LNCaP clone FGC (cell line): ENCODE results near the gene TBC1D25.

ENCODE experiments used
- DNase-seq: peaks from one replicate; pipeline ENCODE4 v3.0.0-alpha.2; 2011; ENCODE audit warnings: low read depth
- H3K4me3 ChIP-seq: 2 replicates; pipeline ENCODE4 v1.5.1; 2011; ENCODE audit warnings: mild to moderate bottlenecking, low read depth, low read length, control low read depth
- TF ChIP-seq, protein P1 (sequence below): IDR thresholded peaks from 2 replicates; pipeline ENCODE4 v1.5.1; 2012; ENCODE audit warnings: mild to moderate bottlenecking; ENCODE audit not compliant: control insufficient read depth, insufficient read depth; ENCODE audit errors: extremely low read depth

The TBC1D25 gene

DNA sequence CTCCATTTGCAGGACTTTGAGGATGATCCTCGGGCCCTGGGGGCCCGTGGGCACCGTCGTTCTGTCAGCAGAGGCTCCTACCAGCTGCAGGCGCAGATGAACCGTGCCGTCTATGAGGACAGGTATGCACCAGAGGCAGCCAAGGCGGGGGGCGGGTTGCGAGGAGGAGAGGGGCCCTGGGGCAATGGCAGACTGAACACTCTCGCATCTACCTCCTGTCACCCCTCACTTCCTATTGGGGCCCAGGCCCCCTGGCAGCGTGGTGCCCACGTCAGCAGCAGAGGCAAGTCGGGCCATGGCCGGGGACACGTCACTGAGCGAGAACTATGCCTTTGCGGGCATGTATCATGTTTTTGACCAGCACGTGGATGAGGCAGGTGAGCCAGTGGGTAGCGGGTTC is 59.8 kb downstream of the TBC1D25 start:
- DNase-seq, result no peak
- TF ChIP-seq, protein P1, sequence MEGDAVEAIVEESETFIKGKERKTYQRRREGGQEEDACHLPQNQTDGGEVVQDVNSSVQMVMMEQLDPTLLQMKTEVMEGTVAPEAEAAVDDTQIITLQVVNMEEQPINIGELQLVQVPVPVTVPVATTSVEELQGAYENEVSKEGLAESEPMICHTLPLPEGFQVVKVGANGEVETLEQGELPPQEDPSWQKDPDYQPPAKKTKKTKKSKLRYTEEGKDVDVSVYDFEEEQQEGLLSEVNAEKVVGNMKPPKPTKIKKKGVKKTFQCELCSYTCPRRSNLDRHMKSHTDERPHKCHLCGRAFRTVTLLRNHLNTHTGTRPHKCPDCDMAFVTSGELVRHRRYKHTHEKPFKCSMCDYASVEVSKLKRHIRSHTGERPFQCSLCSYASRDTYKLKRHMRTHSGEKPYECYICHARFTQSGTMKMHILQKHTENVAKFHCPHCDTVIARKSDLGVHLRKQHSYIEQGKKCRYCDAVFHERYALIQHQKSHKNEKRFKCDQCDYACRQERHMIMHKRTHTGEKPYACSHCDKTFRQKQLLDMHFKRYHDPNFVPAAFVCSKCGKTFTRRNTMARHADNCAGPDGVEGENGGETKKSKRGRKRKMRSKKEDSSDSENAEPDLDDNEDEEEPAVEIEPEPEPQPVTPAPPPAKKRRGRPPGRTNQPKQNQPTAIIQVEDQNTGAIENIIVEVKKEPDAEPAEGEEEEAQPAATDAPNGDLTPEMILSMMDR, result no peak
- H3K4me3 ChIP-seq, result no peak overlapping the region

DNA sequence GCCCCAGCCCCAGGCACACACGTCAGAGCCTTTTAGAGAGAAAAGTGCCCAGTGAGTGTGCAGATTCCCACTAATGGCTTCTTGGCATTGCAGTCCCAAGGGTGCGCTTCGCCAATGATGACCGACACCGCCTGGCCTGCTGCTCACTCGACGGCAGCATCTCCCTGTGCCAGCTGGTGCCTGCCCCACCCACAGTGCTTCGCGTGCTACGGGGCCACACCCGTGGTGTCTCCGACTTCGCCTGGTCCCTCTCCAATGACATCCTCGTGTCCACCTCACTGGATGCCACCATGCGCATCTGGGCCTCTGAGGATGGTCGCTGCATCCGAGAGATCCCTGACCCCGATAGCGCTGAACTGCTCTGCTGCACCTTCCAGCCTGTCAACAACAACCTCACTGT is 60.7 kb downstream of the TBC1D25 start:
- no peak overlapping the region for H3K4me3 ChIP-seq
- TF ChIP-seq, protein P1, result no peak
- no peak for DNase-seq

DNA sequence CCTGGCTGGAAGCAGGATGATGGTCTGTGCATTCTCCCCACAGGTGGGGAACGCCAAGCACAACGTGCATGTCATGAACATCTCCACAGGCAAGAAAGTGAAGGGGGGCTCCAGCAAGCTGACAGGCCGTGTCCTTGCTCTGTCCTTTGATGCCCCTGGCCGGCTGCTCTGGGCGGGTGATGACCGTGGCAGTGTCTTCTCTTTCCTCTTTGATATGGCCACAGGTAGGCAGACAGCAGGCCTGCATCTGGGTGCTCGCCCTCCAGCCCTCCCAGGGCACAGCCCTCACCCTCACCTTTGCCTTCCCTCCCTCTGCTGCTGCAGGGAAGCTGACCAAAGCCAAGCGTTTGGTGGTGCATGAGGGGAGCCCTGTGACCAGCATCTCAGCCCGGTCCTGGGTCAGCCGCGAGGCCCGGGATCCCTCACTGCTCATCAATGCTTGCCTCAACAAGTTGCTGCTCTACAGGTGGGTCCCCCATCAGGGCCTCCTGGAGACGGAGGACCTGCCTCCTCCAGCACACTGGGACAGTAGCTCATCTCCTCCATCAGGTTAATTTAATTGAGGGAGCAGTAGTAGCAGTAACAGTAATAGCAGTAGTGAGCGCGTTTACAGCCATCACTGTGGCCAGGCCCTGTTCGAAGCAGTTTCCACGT is 62.4 kb downstream of the TBC1D25 start:
- TF ChIP-seq, protein P1, result no peak
- no peak overlapping the region for H3K4me3 ChIP-seq
- DNase-seq, result no peak

DNA sequence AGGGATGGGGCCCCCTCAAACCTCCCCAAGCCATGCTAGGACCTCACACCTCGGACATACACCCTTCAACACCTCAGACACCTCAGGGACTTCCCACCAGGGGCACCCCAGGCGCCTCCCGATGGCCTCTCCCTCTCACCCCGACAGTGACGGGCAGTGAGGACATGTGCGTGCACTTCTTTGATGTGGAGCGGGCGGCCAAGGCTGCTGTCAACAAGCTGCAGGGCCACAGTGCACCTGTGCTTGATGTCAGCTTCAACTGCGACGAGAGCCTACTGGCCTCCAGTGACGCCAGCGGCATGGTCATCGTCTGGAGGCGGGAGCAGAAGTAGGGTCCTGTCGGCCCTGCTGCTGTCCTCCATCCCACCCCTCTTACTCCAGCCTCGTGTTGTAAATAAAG is 65.2 kb downstream of the TBC1D25 start:
- TF ChIP-seq, protein P1, result no peak
- no peak for DNase-seq
- no peak overlapping the region for H3K4me3 ChIP-seq

DNA sequence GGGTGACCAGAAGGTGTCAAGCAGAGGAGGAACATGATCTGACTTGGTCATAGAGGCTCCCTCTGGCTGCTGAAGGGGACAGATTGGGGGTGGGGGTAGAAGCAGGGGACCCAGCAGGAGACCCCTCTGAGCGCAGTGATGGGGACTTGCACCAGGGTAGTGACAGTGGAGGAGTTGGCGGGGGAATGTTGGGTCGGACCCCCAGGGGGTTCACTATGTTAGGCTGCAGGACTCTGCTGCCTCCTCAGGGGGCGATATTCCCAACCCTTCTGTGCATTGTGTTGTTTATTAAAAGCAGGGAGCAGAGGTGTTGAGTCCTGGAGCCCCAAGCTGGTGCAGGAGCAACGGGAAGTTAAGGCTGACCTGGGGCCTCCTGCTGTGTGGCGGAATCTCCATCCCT is 66.6 kb downstream of the TBC1D25 start:
- TF ChIP-seq, protein P1, result no peak
- H3K4me3 ChIP-seq, result no peak overlapping the region
- no peak for DNase-seq

DNA sequence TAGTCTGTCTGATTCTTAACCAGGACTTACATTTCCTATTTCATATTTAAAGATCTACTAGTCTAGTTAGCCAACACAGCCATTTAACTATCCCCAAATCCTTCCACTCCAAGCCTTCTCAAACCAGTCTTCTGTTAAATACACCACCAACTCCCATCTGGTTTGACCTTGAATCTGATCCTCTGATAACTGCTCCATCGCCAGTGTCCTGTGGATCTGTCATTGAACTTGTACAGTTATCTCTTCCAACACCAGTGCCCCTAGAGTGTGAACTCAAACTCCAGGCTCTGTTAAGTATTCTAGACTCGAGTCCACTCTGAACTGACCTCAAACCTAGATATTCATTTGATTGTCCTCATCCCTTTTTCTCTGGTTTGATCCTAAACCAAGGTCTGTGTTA is 72.2 kb downstream of the TBC1D25 start:
- H3K4me3 ChIP-seq, result no peak overlapping the region
- TF ChIP-seq, protein P1, result no peak
- DNase-seq, result no peak
